Neural progenitor cell (in vitro differentiated cells): ENCODE results near the gene ZBED3.

Source experiments
- CTCF ChIP-seq: fragments of 200-600 bp; sonication (generic); IDR thresholded peaks from 2 replicates; pipeline ENCODE4 v1.5.1; 2017; ENCODE audit warnings: antibody characterized with exemption, mild to moderate bottlenecking
- EZH2 ChIP-seq: fragments of 200-600 bp; sonication (generic); IDR thresholded peaks from 2 replicates; pipeline ENCODE4 v1.6.1; 2017; ENCODE audit warnings: antibody characterized with exemption, mild to moderate bottlenecking, moderate library complexity

GRCh38 chr5:77129391-77129990 lies 42.4 kb upstream of the ZBED3 start:
- TF ChIP-seq EZH2 (no peak), CTCF (peak; percentile 74)
